BJ (cell line): Measurements from ENCODE around the gene HSPH1. TPM values are rescaled to one million over a fixed set of nuclear protein-coding genes. Genes with fewer than 3 reads are reported as not detected.
"Not testable (repeated sequence)": the region's sequence is repeated elsewhere in the genome, so short reads cannot be mapped to it uniquely, and the experiment has no call there.

ENCODE experiments used
- CTCF ChIA-PET: fragments of 350-600 bp; formaldehyde crosslinking; extraction: SDS; loops from one replicate; lab custom pipeline; 2021; ENCODE audit warnings: antibody characterized with exemption, inconsistent platforms; lab: Yijun Ruan, JAX
- POLR2A ChIA-PET: fragments of 300-600 bp; sonication (Branson Sonifier 250); formaldehyde crosslinking; extraction: SDS; loops from one replicate; lab custom pipeline; 2021; ENCODE audit warnings: antibody characterized with exemption; lab: Charles Lee
- DNase-seq: peaks from one replicate; pipeline ENCODE4 v3.0.0-alpha.2; 2011; ENCODE audit warnings: low read depth
- H3K27me3 ChIP-seq: 2 replicates; pipeline ENCODE4 v1.6.0; 2011; ENCODE audit warnings: low read length; ENCODE audit not compliant: control insufficient read depth, insufficient read depth
- H3K36me3 ChIP-seq: 2 replicates; pipeline ENCODE4 v1.5.1; 2011; ENCODE audit warnings: low read length; ENCODE audit not compliant: control insufficient read depth, insufficient read depth
- H3K4me3 ChIP-seq: 2 replicates; pipeline ENCODE4 v1.5.1; 2011; ENCODE audit warnings: low read depth, mild to moderate bottlenecking, control low read depth, low read length
- polyA plus RNA-seq: library from polyadenylated mRNA; depleted of rRNA; stranded (reverse); fragments of >200 nt; gene quantifications from 2 replicates; pipeline ENCODE4 v1.2.3, GENCODE V29; 2011
- TF ChIP-seq, protein P1 (sequence below): IDR thresholded peaks from 2 replicates; pipeline ENCODE4 v1.5.1; 2011; ENCODE audit warnings: low read depth, mild to moderate bottlenecking, control low read depth, inconsistent platforms, low read length, moderate library complexity; ENCODE audit not compliant: insufficient read depth

HSPH1 gene
- polyA plus RNA-seq, 1 experiment: 15.0 TPM

DNA sequence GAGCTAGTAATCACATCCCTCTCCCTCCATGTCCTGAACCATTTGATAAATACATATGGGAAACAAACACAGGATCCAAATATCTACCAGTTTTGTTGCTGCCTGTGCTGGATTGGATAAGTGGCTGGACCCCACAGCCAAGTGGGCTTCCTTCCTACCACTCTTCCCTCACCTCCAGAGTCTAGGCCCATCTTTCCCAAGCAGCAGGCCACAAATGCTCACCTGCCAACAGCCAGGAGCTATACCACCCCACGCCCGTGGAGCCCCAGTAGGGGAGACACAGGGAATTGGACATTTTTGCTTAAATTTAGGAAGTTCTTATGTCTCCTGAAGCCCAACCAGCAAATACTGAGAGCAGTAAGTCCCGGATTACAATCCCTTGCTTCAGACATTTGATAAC is 55.8 kb downstream of the HSPH1 start:
- DNase-seq: no peak
- H3K27me3 ChIP-seq: peaks cover 20% of the 10 kb centered on the region
- ChIA-PET CTCF (interaction anchor here (1.1 kb wide), 2 partner anchors 17 to 53 kb away, joined by 3 read pairs; no protein-coding TSS in a partner anchor), POLR2A (no interaction called here)
- no peaks in the 10 kb centered on the region for H3K36me3 ChIP-seq
- H3K4me3 ChIP-seq: no peak overlapping the region
- TF ChIP-seq, protein P1, sequence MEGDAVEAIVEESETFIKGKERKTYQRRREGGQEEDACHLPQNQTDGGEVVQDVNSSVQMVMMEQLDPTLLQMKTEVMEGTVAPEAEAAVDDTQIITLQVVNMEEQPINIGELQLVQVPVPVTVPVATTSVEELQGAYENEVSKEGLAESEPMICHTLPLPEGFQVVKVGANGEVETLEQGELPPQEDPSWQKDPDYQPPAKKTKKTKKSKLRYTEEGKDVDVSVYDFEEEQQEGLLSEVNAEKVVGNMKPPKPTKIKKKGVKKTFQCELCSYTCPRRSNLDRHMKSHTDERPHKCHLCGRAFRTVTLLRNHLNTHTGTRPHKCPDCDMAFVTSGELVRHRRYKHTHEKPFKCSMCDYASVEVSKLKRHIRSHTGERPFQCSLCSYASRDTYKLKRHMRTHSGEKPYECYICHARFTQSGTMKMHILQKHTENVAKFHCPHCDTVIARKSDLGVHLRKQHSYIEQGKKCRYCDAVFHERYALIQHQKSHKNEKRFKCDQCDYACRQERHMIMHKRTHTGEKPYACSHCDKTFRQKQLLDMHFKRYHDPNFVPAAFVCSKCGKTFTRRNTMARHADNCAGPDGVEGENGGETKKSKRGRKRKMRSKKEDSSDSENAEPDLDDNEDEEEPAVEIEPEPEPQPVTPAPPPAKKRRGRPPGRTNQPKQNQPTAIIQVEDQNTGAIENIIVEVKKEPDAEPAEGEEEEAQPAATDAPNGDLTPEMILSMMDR: no peak

DNA sequence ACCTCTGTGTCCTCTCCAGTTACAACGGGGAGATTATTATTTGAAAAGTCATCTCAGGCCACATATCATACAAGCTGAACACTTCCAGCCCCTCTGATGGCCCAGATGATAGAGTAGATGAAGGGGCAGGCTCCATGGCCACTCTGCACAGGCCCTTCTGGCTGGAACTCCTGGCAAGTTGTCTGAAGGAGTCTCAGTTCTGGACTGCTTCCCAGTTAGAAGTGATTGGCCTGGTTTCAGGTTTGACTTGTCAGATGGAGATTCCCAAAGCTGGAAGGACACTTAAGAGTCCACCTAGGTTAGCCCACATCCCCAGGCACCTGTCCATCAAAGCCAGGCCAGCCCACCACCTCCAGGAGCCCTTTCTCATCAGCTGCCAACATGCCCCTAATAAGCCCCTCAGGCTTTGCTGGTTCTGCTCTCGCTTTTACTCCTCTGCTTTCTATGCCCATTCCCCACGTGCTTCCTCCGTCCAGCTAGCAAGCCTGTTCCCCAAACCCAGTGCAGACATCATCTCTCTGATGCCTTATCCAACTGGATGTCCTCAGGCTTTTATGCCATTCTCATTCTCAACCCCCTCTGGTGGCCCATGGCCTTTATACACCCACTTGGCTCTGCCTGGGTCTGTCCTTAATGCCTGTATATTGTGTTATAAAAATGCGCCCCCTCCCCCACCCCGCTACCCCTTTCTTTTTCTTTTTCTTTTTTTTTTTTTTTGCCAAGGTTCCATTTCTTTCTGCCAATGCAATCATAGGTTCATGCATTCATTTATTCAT is 56.5 kb downstream of the HSPH1 start:
- H3K36me3 ChIP-seq: no peaks in the 10 kb centered on the region
- CTCF ChIA-PET: interaction anchor here (0.6 kb wide), 1 partner anchor 106 kb away, joined by 3 read pairs; no protein-coding TSS in a partner anchor
- no peak overlapping the region for H3K4me3 ChIP-seq
- TF ChIP-seq, protein P1: no peak
- POLR2A ChIA-PET: no interaction called here
- H3K27me3 ChIP-seq: peaks cover 20% of the 10 kb centered on the region
- no peak for DNase-seq

DNA sequence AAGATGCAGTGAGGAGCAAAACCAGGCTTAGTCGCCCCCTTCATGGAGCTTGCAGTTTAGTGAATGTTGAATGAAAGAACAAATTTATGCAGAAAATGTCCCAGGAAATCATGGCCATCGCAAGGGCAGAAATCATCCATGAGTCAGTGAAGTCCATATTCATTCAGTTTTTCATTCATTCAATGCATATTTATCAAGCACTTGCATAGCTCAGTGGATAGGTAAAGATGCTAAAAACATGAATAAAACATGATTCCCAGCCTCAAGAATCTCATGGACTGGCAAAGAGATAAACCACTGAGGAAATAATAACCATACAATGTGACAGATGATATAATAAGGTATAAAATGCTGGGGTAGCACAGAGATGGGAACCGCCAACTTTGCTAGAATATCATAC is 58.8 kb downstream of the HSPH1 start:
- POLR2A ChIA-PET: no interaction called here
- CTCF ChIA-PET: no interaction called here
- Histone ChIP-seq H3K36me3 (no peaks in the 10 kb centered on the region), H3K27me3 (peaks cover 14% of the 10 kb centered on the region), H3K4me3 (no peak overlapping the region)
- no peak for DNase-seq
- TF ChIP-seq, protein P1: no peak

- DNase-seq: no peak
- ChIA-PET POLR2A (no interaction called here), CTCF (no interaction called here)
- Histone ChIP-seq H3K36me3 (no peaks in the 10 kb centered on the region), H3K4me3 (no peak overlapping the region), H3K27me3 (peaks cover 12% of the 10 kb centered on the region)
- TF ChIP-seq, protein P1: no peak
Measured at GRCh38 chr13:31101472-31102170, 60.1 kb downstream of the HSPH1 start.

DNA sequence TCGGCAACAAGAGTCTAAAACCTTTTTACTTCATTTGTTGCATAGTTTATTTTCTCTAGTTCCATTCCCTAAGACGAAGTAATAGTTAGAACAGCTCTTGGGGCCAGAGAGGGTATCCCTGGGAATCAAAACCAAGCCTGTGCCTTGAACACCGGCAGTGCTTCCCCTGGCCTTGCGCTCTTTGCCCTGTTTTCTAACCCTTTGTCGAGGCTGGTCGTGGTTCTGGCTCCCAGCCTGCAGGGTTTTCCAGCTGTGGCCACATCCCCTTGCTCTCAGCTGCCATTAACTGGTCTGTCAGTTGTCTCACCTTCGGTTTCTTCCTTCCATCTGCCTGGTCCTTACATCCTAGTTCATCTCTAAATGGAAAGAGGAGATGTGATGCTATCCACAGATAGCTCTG is 61.0 kb downstream of the HSPH1 start:
- no peak for DNase-seq
- H3K36me3 ChIP-seq: no peaks in the 10 kb centered on the region
- H3K27me3 ChIP-seq: peaks cover 12% of the 10 kb centered on the region
- H3K4me3 ChIP-seq: no peak overlapping the region
- CTCF ChIA-PET: no interaction called here
- TF ChIP-seq, protein P1: no peak
- POLR2A ChIA-PET: no interaction called here

DNA sequence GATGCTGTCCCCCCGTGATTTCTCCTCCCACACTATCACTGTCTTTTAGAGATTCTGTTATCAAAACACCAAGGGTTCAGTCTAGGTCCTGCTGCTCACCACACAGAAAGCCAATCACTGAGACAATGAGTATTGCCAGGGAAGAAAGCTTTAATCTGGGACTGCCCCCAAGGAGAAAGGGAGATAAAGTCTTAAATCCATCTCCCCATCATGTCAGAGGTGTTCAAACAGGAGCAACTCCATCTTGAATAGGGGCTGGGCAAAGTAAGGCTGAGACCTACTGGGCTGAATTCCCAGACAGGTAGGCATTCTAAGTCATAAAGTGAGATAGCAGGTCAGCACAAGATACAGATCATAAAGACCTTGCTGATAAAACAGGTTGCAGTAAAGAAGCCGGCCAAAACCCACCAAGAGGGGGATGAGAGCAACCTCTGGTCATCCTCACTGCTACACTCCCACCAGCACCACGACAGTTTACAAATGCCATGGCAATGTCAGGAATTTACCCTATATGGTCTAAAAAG is 63.7 kb downstream of the HSPH1 start:
- DNase-seq, H3K4me3 ChIP-seq, H3K27me3 ChIP-seq, POLR2A ChIA-PET, H3K36me3 ChIP-seq: not testable (repeated sequence)
- CTCF ChIA-PET: interaction anchor here (0.7 kb wide), 1 partner anchor 15 kb away, joined by 3 read pairs; no protein-coding TSS in a partner anchor
